PFSK-1 (cell line): Measurements from ENCODE around the gene BASP1. TPM values are rescaled to one million over a fixed set of nuclear protein-coding genes. Genes with fewer than 3 reads are reported as not detected.

Experiments used
- FOXP2 ChIP-seq: optimal IDR thresholded peaks from 2 replicates; pipeline ENCODE3; 2011; ENCODE audit warnings: borderline replicate concordance, control low read depth, inconsistent platforms; ENCODE audit not compliant: insufficient read depth; ENCODE audit errors: extremely low read length, extremely low read depth
- POLR2AphosphoS5 ChIP-seq: IDR thresholded peaks from 2 replicates; pipeline ENCODE4 v1.6.1; 2012; ENCODE audit warnings: low read depth, mild to moderate bottlenecking, control low read depth, low read length, moderate library complexity
- REST ChIP-seq, 2 experiments: IDR thresholded peaks; 2 replicates each; pipeline versions ENCODE4 v1.6.1 to v1.8.0; 2011 to 2012; ENCODE audit warnings: low read depth in 2 of 2, low read length in 2 of 2, control low read depth in 1 of 2, inconsistent platforms in 1 of 2, mild to moderate bottlenecking in 1 of 2, moderate library complexity in 1 of 2; ENCODE audit not compliant: insufficient read depth in 1 of 2
- SIN3A ChIP-seq: IDR thresholded peaks from 2 replicates; pipeline ENCODE4 v1.6.1; 2012; ENCODE audit warnings: mild to moderate bottlenecking, low read length, moderate library complexity, borderline replicate concordance; ENCODE audit not compliant: insufficient read depth
- TAF1 ChIP-seq: IDR thresholded peaks from 2 replicates; pipeline ENCODE4 v1.6.1; 2012; ENCODE audit warnings: low read length, control low read depth, borderline replicate concordance; ENCODE audit not compliant: insufficient read depth
- polyA plus RNA-seq: library from polyadenylated mRNA; unstranded; fragments of >200 nt; gene quantifications from one replicate; pipeline ENCODE4 v1.2.1, GENCODE V29; 2012; ENCODE audit warnings: low read depth, missing spikeins; ENCODE audit not compliant: insufficient read length

The BASP1 gene
- 0.20 TPM for polyA plus RNA-seq

GRCh38 chr5:17217493-17218352 is at the start of gene BASP1:
BASP1 (plus strand) TSS chr5:17217631; CDS start chr5:17275217, 57,586 bp downstream.
- no peak for TF ChIP-seq SIN3A
- TF ChIP-seq TAF1, result no peak
- TF ChIP-seq REST (IDR thresholded peaks at IDR 0.05; ENCODE audit: insufficient read depth in 1 of 2, low read depth in 2 of 2, low read length in 2 of 2), result no peak
- no peak for TF ChIP-seq POLR2AphosphoS5
- TF ChIP-seq FOXP2, result no peak

DNA sequence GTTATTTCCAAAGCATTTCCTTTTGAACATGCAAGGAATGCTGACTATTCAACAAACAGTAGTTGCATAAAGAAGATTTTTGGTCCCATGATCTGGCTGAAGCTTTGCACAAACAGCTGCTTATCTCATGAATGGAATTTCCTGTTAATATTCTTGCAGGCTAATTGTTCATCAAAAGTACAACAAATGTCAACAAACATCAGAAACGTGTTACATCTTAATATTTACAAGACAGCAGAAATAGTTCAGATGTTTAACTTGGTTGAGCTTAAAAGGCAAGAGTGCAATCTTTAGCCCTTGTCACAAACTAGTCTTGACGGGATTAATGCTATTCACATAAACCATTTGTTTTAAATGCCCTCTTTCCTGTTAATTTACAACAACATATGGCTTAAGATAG is 47.9 kb upstream of the BASP1 start:
- TF ChIP-seq TAF1, result no peak
- TF ChIP-seq POLR2AphosphoS5, result no peak
- TF ChIP-seq REST (IDR thresholded peaks at IDR 0.05; ENCODE audit: insufficient read depth in 1 of 2, low read depth in 2 of 2, low read length in 2 of 2), result no peak
- no peak for TF ChIP-seq FOXP2
- TF ChIP-seq SIN3A, result no peak

DNA sequence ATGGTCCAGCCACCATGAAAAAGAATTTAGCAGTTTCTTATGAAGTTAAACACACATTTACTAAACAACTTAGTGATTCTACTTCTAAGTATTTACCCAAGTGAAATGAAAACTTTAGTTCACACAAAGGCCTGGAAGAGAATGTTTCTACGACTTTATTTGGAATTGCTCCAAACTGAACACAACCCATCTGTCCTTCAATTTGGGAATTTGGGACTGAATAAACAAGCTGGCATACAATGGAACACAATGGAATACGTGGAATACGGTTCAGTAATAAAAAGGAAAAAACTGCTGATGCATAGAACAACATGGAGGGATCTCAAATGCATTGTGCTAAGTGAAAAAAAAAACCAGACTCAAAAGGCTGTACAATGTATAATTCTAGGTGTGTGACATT is 44.6 kb upstream of the BASP1 start:
- TF ChIP-seq SIN3A, result no peak
- TF ChIP-seq REST (IDR thresholded peaks at IDR 0.05; ENCODE audit: insufficient read depth in 1 of 2, low read depth in 2 of 2, low read length in 2 of 2), result no peak
- TF ChIP-seq TAF1, result no peak
- TF ChIP-seq POLR2AphosphoS5, result no peak
- no peak for TF ChIP-seq FOXP2

DNA sequence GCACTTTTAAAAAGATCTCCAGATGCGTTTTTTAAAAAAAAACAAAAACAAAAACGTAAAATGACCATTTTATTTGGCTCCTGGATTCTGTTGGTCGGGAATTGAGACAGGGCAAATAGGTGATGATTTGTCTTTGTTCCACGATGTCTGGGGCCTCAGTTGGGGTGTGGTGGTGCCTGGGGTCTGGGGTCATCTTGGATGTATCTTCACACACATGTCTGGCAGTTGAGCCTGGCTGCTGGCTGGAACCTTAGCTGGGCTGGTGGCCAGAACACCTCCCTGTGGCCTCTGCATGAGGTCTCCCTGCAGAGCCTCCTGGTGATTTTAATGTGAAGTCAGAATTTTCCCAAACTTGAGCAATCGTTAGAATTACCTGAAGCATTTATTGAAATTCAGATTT is 42.5 kb upstream of the BASP1 start:
- TF ChIP-seq POLR2AphosphoS5 (no peak), SIN3A (no peak), REST (IDR thresholded peaks at IDR 0.05; ENCODE audit: insufficient read depth in 1 of 2, low read depth in 2 of 2, low read length in 2 of 2) (no peak), FOXP2 (no peak), TAF1 (no peak)
